ENCODE data around the gene C3orf85. TPM values are rescaled to one million over a fixed set of nuclear protein-coding genes. Genes with fewer than 3 reads are reported as not detected.

Gene C3orf85
- polyA plus RNA-seq, 3 donors = not detected

DNA sequence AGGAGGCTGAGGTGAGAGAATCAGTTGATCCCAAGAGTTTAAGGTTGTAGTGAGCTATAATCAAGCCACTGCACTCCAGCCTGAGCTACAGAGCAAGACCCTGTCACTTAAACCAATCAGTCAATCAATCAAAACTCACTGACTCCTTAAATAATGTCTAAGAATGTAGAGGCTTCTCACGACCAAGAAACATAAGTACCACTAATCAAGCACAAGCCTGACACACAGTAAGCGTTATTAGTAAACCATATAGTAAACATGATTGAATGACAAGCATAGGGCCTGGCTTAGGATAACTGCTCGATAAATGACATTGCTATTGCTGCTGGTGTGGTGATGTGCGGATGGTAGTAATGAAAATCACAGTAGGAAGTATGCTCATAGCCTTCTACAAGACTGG is 29.4 kb downstream of the C3orf85 start:
- WGBS (ENCODE audit: insufficient coverage) = 95% methylated on average over 2 of the region's 4 CpGs
- Histone ChIP-seq H3K9ac (ENCODE audit: insufficient read depth, low read length, poor library complexity, severe bottlenecking) (no peak overlapping the region), H3K9me3 (replicated peaks in 1 of 2; ENCODE audit: control insufficient read depth in 1 of 2, insufficient read depth in 1 of 2, low read length in 2 of 2) (peaks cover 0 to 4% of the 10 kb centered on the region in 2 donors), H3K4me1 (ENCODE audit: control insufficient read depth in 1 of 2, insufficient read depth in 2 of 2, low read length in 2 of 2) (no peaks in the 10 kb centered on the region), H3K79me2 (ENCODE audit: insufficient read depth, low read length) (no peaks in the 10 kb centered on the region), H3K27ac (ENCODE audit: low read depth in 1 of 2, low read length in 2 of 2) (no peak overlapping the region), H3K36me3 (replicated peaks in 1 of 2; ENCODE audit: control insufficient read depth in 1 of 2, insufficient read depth in 2 of 2, low read length in 2 of 2) (no peaks in the 10 kb centered on the region), H3K4me3 (replicated peaks in 1 of 3; ENCODE audit: low read depth in 2 of 3, low read length in 3 of 3) (no peak overlapping the region), H3K4me2 (replicated peaks; ENCODE audit: extremely low read depth, low read length, poor library complexity, severe bottlenecking) (no peak overlapping the region), H3K27me3 (ENCODE audit: control insufficient read depth in 2 of 2, insufficient read depth in 2 of 2, low read length in 2 of 2) (no peaks in the 10 kb centered on the region), H2AFZ (ENCODE audit: insufficient read depth, low read depth, low read length, poor library complexity, severe bottlenecking) (no peak overlapping the region), H4K20me1 (ENCODE audit: insufficient read depth, low read length) (no peaks in the 10 kb centered on the region)
- TF ChIP-seq, protein P1, sequence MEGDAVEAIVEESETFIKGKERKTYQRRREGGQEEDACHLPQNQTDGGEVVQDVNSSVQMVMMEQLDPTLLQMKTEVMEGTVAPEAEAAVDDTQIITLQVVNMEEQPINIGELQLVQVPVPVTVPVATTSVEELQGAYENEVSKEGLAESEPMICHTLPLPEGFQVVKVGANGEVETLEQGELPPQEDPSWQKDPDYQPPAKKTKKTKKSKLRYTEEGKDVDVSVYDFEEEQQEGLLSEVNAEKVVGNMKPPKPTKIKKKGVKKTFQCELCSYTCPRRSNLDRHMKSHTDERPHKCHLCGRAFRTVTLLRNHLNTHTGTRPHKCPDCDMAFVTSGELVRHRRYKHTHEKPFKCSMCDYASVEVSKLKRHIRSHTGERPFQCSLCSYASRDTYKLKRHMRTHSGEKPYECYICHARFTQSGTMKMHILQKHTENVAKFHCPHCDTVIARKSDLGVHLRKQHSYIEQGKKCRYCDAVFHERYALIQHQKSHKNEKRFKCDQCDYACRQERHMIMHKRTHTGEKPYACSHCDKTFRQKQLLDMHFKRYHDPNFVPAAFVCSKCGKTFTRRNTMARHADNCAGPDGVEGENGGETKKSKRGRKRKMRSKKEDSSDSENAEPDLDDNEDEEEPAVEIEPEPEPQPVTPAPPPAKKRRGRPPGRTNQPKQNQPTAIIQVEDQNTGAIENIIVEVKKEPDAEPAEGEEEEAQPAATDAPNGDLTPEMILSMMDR (IDR thresholded peaks at IDR 0.05) = no peak
- H3K36me3 Mint-ChIP-seq = no peaks in the 10 kb centered on the region
- DNase-seq = no peak
- peaks cover 0 to 11% (median 0%) of the 10 kb centered on the region in 7 donors for H3K9me3 Mint-ChIP-seq
- intact Hi-C loops (cut with micrococcal nuclease) = no loop called here
- no peak overlapping the region for H3K4me3 Mint-ChIP-seq
- no peaks in the 10 kb centered on the region for H3K27me3 Mint-ChIP-seq (ENCODE audit: low read depth in 3 of 3)
- no peak overlapping the region for H3K27ac Mint-ChIP-seq
- H3K4me1 Mint-ChIP-seq = no peaks in the 10 kb centered on the region

DNA sequence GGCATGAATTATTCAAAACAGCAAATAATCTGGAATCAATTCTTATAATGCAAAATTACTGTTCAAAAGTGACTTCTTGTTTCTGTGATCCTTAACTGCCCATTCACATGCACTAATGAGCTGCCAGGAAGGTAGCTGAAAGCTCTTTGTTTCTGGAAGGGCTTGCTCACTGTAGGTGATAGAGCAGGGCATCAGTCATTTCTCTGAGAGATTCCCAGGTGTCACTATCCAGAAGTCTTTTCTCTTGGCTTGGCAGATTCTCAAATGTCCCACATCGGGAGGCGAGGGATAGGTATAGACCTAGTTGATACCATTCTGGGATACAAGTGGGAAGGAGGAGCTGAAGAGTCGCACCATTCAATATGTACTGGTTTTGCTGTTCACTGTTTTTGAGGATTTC is 35.0 kb downstream of the C3orf85 start:
- no peak overlapping the region for H3K4me3 ChIP-seq (replicated peaks in 1 of 3; ENCODE audit: low read depth in 2 of 3, low read length in 3 of 3)
- H3K36me3 ChIP-seq (replicated peaks in 1 of 2; ENCODE audit: control insufficient read depth in 1 of 2, insufficient read depth in 2 of 2, low read length in 2 of 2) = no peaks in the 10 kb centered on the region
- H3K4me3 Mint-ChIP-seq = no peak overlapping the region
- H3K4me1 Mint-ChIP-seq = no peaks in the 10 kb centered on the region
- H3K9me3 ChIP-seq (replicated peaks in 1 of 2; ENCODE audit: control insufficient read depth in 1 of 2, insufficient read depth in 1 of 2, low read length in 2 of 2) = no peaks in the 10 kb centered on the region
- no peak overlapping the region for H3K4me2 ChIP-seq (replicated peaks; ENCODE audit: extremely low read depth, low read length, poor library complexity, severe bottlenecking)
- no peak overlapping the region for H3K27ac ChIP-seq (ENCODE audit: low read depth in 1 of 2, low read length in 2 of 2)
- H3K79me2 ChIP-seq (ENCODE audit: insufficient read depth, low read length) = no peaks in the 10 kb centered on the region
- no CpG with 5 or more reads among the region's 3 CpGs for WGBS (ENCODE audit: insufficient coverage)
- H3K36me3 Mint-ChIP-seq = no peaks in the 10 kb centered on the region
- H3K4me1 ChIP-seq (ENCODE audit: control insufficient read depth in 1 of 2, insufficient read depth in 2 of 2, low read length in 2 of 2) = no peaks in the 10 kb centered on the region
- intact Hi-C loops (cut with micrococcal nuclease) = no loop called here
- peaks cover 0 to 4% (median 2%) of the 10 kb centered on the region in 7 donors for H3K9me3 Mint-ChIP-seq
- no peak overlapping the region for H3K9ac ChIP-seq (ENCODE audit: insufficient read depth, low read length, poor library complexity, severe bottlenecking)
- H3K27me3 ChIP-seq (ENCODE audit: control insufficient read depth in 2 of 2, insufficient read depth in 2 of 2, low read length in 2 of 2) = no peaks in the 10 kb centered on the region
- H2AFZ ChIP-seq (ENCODE audit: insufficient read depth, low read depth, low read length, poor library complexity, severe bottlenecking) = no peak overlapping the region
- no peak overlapping the region for H3K27ac Mint-ChIP-seq
- TF ChIP-seq, protein P1 (IDR thresholded peaks at IDR 0.05) = no peak
- H3K27me3 Mint-ChIP-seq (ENCODE audit: low read depth in 3 of 3) = no peaks in the 10 kb centered on the region
- H4K20me1 ChIP-seq (ENCODE audit: insufficient read depth, low read length) = no peaks in the 10 kb centered on the region
- DNase-seq = no peak

All from CD14-positive monocyte (primary cell).